CD14-positive monocyte (primary cell): ENCODE measurements around the gene PFN4. TPM values are rescaled to one million over a fixed set of nuclear protein-coding genes. Genes with fewer than 3 reads are reported as not detected.

Experiments
- DNase-seq, 3 donors: peaks; one replicate each; pipeline ENCODE4 v3.0.0-alpha.2; 2011 to 2022
- H2AFZ ChIP-seq: 2 replicates; pipeline ENCODE4 v1.6.0; 2012; ENCODE audit warnings: mild to moderate bottlenecking, low read depth, low read length, inconsistent platforms; ENCODE audit not compliant: insufficient read depth, poor library complexity, severe bottlenecking
- H3K27ac ChIP-seq, 2 donors: 1 replicate in 1 of 2; 2 replicates in 1 of 2; pipeline ENCODE4 v1.5.1; 2012 to 2013; ENCODE audit warnings: low read length in 2 of 2, control low read depth in 1 of 2, inconsistent platforms in 1 of 2, low read depth in 1 of 2, mild to moderate bottlenecking in 1 of 2
- H3K27me3 ChIP-seq, 2 donors: one replicate each; pipeline versions ENCODE4 v1.6.0 to v1.6.1; 2011 to 2013; ENCODE audit warnings: low read length in 2 of 2; ENCODE audit not compliant: control insufficient read depth in 2 of 2, insufficient read depth in 2 of 2
- H3K36me3 ChIP-seq, 2 donors: replicated peaks in 1 of 2; 1 replicate in 1 of 2; 2 replicates in 1 of 2; pipeline versions ENCODE4 v1.5.1 to v1.6.1; 2012 to 2013; ENCODE audit warnings: low read length in 2 of 2, control low read depth in 1 of 2, inconsistent platforms in 1 of 2, mild to moderate bottlenecking in 1 of 2; ENCODE audit not compliant: insufficient read depth in 2 of 2, control insufficient read depth in 1 of 2
- H3K4me1 ChIP-seq, 2 donors: 1 replicate in 1 of 2; 2 replicates in 1 of 2; pipeline versions ENCODE4 v1.5.1 to v1.6.1; 2012 to 2013; ENCODE audit warnings: low read length in 2 of 2, control low read depth in 1 of 2, inconsistent platforms in 1 of 2, mild to moderate bottlenecking in 1 of 2, moderate library complexity in 1 of 2; ENCODE audit not compliant: insufficient read depth in 2 of 2, control insufficient read depth in 1 of 2
- H3K4me2 ChIP-seq: replicated peaks from 2 replicates; pipeline ENCODE3; 2012; ENCODE audit warnings: low read length, moderate library complexity, mild to moderate bottlenecking; ENCODE audit not compliant: poor library complexity, severe bottlenecking; ENCODE audit errors: extremely low read depth
- H3K4me3 ChIP-seq, 3 experiments: fragments of 200-600 bp in 1 of 3; sonication (generic) in 1 of 3; replicated peaks in 1 of 3; 1 replicate in 2 of 3; 2 replicates in 1 of 3; pipeline ENCODE4 v1.5.1; 2011 to 2013; ENCODE audit warnings: low read length in 3 of 3, mild to moderate bottlenecking in 3 of 3, control low read depth in 2 of 3, low read depth in 2 of 3, inconsistent platforms in 1 of 3, moderate library complexity in 1 of 3
- H3K79me2 ChIP-seq: 2 replicates; pipeline ENCODE4 v1.6.0; 2012; ENCODE audit warnings: mild to moderate bottlenecking, control low read depth, inconsistent platforms, low read length, moderate library complexity; ENCODE audit not compliant: insufficient read depth
- H3K9ac ChIP-seq: 2 replicates; pipeline ENCODE4 v1.6.0; 2017; ENCODE audit warnings: low read length, mild to moderate bottlenecking; ENCODE audit not compliant: insufficient read depth, poor library complexity, severe bottlenecking
- H3K9me3 ChIP-seq, 2 donors: replicated peaks in 1 of 2; 1 replicate in 1 of 2; 2 replicates in 1 of 2; pipeline versions ENCODE4 v1.5.1 to v1.6.1; 2012 to 2013; ENCODE audit warnings: low read length in 2 of 2, control low read depth in 1 of 2; ENCODE audit not compliant: control insufficient read depth in 1 of 2, insufficient read depth in 1 of 2
- H4K20me1 ChIP-seq: 2 replicates; pipeline ENCODE4 v1.6.0; 2012; ENCODE audit warnings: mild to moderate bottlenecking, low read length, control low read depth, moderate library complexity; ENCODE audit not compliant: insufficient read depth
- H3K27ac Mint-ChIP-seq, 7 donors: one replicate each; pipeline ENCODE4 v1.8.0; 2020; ENCODE audit warnings: mild to moderate bottlenecking in 7 of 7, mixed read lengths in 7 of 7, moderate library complexity in 6 of 7, inconsistent platforms in 2 of 7
- H3K27me3 Mint-ChIP-seq, 3 donors: one replicate each; pipeline ENCODE4 v1.8.0; 2021 to 2022; ENCODE audit warnings: low read depth in 3 of 3, mild to moderate bottlenecking in 3 of 3, mixed read lengths in 3 of 3, moderate library complexity in 3 of 3, inconsistent platforms in 1 of 3
- H3K36me3 Mint-ChIP-seq, 2 donors: one replicate each; pipeline ENCODE4 v1.8.0; 2020; ENCODE audit warnings: mixed read lengths in 2 of 2, inconsistent platforms in 1 of 2, mild to moderate bottlenecking in 1 of 2
- H3K4me1 Mint-ChIP-seq: one replicate; pipeline ENCODE4 v1.8.0; 2020; ENCODE audit warnings: mild to moderate bottlenecking, mixed read lengths
- H3K4me3 Mint-ChIP-seq, 2 donors: one replicate each; pipeline ENCODE4 v1.8.0; 2020; ENCODE audit warnings: mild to moderate bottlenecking in 2 of 2, mixed read lengths in 2 of 2, moderate library complexity in 1 of 2
- H3K9me3 Mint-ChIP-seq, 7 donors: one replicate each; pipeline ENCODE4 v1.8.0; 2020 to 2022; ENCODE audit warnings: mixed read lengths in 7 of 7, mild to moderate bottlenecking in 6 of 7, moderate library complexity in 6 of 7, inconsistent platforms in 2 of 7
- WGBS: methylation state at CpG from one replicate; pipeline ENCODE4 v1.1.5; 2013; ENCODE audit warnings: missing lambda C conversion rate; ENCODE audit not compliant: insufficient coverage; 5-methylcytosine and 5-hydroxymethylcytosine counted together
- intact Hi-C, 2 donors: fragments of 100-400 bp; cut with micrococcal nuclease; formaldehyde crosslinking; loops; one replicate each; pipeline versions ENCODE4 v1.15.0 to v1.15.1; 2023
- polyA plus RNA-seq, 3 donors: library from polyadenylated mRNA; depleted of rRNA in 1 of 3; unstranded in 2 of 3; stranded (reverse) in 1 of 3; fragments of 300-500 nt in 2 of 3; fragments of >200 nt in 1 of 3; fragmentation: Illumina TruSeq in 2 of 3; gene quantifications; 1 replicate in 2 of 3; 2 replicates in 1 of 3; pipeline ENCODE4 v1.2.3, GENCODE V29; 2012 to 2021
- TF ChIP-seq, protein P1 (sequence below): fragments of 200-600 bp; IDR thresholded peaks from one replicate; pipeline ENCODE4 v1.8.0; 2022; ENCODE audit warnings: antibody characterized with exemption, mild to moderate bottlenecking

PFN4 gene
- polyA plus RNA-seq, 3 donors, result not detected

DNA sequence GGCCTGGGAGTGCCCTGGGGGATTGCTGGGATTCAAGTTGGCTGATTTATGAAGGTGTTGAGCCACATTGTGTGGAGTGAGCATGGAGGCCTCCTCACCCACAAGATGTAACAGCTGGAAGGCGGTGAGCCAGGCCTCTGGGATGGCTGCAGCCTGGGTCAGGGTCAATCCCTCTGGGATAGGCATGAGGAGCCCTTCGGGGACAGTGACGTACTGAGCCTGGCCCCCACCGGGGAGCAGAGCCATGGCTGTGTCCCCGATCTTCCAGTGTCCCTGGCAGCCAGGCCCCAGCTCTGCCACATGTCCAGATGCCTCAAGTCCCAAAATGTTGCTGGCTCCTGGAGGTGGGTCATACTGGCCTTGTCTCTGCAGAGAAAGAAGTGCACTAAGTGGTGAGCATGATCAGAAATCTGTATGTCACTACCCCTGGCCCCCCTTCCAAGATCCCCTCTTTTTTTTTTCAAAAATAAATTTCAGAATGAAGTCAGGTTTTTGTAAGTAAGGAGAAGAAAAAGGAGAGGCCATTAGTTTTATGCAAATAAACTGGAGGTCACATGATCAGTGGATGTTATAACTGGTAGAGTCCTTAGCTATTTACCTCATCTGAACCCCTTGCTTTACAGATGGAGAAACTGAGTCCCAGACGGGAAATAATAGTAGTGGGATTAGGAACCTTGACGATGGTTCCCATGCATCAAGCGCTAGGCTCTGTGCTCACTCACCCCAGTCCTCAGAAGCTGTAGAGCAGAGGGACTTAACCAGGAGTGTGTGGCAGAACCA is 40.2 kb downstream of the PFN4 start:
- Mint-ChIP-seq H3K4me3 (peak overlapping the region; percentile 94), H3K9me3 (peaks cover 0 to 3% (median 0%) of the 10 kb centered on the region in 7 donors), H3K27ac (peak overlapping the region; percentile 87 to 95 (median 93)), H3K4me1 (peaks cover 47% of the 10 kb centered on the region), H3K27me3 (peaks cover 0 to 1% (median 0%) of the 10 kb centered on the region in 3 donors), H3K36me3 (peaks cover 18 to 35% of the 10 kb centered on the region in 2 donors)
- Histone ChIP-seq H3K36me3 (peaks cover 6 to 31% of the 10 kb centered on the region in 2 donors), H3K27me3 (no peaks in the 10 kb centered on the region), H3K27ac (peak overlapping the region; percentile 86 to 92), H3K4me1 (peaks cover 46 to 51% of the 10 kb centered on the region in 2 donors), H3K79me2 (peaks cover 42% of the 10 kb centered on the region), H4K20me1 (no peaks in the 10 kb centered on the region), H3K9me3 (no peaks in the 10 kb centered on the region), H3K9ac (peak overlapping the region; percentile 76), H3K4me3 (peak overlapping the region; percentile 42 to 92 (median 74)), H2AFZ (peak overlapping the region; percentile 92), H3K4me2 (peak overlapping the region; percentile 87)
- intact Hi-C loops, result loop anchor here (5.0 kb wide), 3 partner anchors 36 to 256 kb away; partner anchors contain the start of genes ATAD2B (in 1 of the 2), FKBP1B (in 1 of the 2) and WDCP (in 1 of the 2)
- no peak for DNase-seq
- WGBS, result 97% methylated on average over 5 of the region's 8 CpGs
- TF ChIP-seq, protein P1, sequence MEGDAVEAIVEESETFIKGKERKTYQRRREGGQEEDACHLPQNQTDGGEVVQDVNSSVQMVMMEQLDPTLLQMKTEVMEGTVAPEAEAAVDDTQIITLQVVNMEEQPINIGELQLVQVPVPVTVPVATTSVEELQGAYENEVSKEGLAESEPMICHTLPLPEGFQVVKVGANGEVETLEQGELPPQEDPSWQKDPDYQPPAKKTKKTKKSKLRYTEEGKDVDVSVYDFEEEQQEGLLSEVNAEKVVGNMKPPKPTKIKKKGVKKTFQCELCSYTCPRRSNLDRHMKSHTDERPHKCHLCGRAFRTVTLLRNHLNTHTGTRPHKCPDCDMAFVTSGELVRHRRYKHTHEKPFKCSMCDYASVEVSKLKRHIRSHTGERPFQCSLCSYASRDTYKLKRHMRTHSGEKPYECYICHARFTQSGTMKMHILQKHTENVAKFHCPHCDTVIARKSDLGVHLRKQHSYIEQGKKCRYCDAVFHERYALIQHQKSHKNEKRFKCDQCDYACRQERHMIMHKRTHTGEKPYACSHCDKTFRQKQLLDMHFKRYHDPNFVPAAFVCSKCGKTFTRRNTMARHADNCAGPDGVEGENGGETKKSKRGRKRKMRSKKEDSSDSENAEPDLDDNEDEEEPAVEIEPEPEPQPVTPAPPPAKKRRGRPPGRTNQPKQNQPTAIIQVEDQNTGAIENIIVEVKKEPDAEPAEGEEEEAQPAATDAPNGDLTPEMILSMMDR, result no peak

DNA sequence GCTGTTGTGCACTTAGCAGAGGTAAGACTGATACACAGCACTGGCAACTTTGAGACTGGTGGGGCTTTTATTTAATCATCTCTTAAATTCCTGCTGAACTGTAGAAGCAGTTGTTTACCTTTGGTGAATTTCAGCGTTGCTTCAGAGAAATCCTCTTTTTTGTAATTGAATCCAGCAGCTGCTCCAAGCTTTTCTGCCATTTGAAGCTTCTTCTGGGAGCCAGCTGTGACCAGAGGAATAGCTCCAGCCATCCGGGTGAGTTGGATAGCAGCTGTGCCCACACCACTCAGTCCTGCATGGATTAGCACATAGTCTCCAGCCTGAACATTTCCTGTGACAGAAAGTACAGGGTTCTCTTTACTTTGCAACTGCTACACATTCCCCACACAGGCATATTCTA is 42.4 kb downstream of the PFN4 start:
- H3K27ac ChIP-seq, result peak overlapping the region in 1 of 2 donors; percentile 92
- no peak for DNase-seq
- TF ChIP-seq, protein P1, result no peak
- Mint-ChIP-seq H3K36me3 (peaks cover 12 to 28% of the 10 kb centered on the region in 2 donors), H3K27me3 (peaks cover 0 to 1% (median 0%) of the 10 kb centered on the region in 3 donors), H3K27ac (peak overlapping the region in 5 of 7 donors; percentile 30 to 90 (median 38)), H3K4me1 (peaks cover 54% of the 10 kb centered on the region), H3K4me3 (no peak overlapping the region), H3K9me3 (peaks cover 0 to 3% (median 0%) of the 10 kb centered on the region in 7 donors)
- peaks cover 56% of the 10 kb centered on the region for H3K79me2 ChIP-seq
- no peak overlapping the region for H3K4me2 ChIP-seq
- H3K9me3 ChIP-seq, result no peaks in the 10 kb centered on the region
- 100% methylated on average over 2 of the region's 2 CpGs for WGBS
- no peak overlapping the region for H2AFZ ChIP-seq
- H3K9ac ChIP-seq, result no peak overlapping the region
- peaks cover 4 to 27% of the 10 kb centered on the region in 2 donors for H3K36me3 ChIP-seq
- H3K4me3 ChIP-seq, result no peak overlapping the region
- H3K27me3 ChIP-seq, result no peaks in the 10 kb centered on the region
- intact Hi-C loops, result loop anchor here (5.0 kb wide), 3 partner anchors 33 to 253 kb away; partner anchors contain the start of genes ATAD2B (in 1 of the 2), FKBP1B (in 1 of the 2) and WDCP (in 1 of the 2)
- peaks cover 56 to 65% of the 10 kb centered on the region in 2 donors for H3K4me1 ChIP-seq
- H4K20me1 ChIP-seq, result no peaks in the 10 kb centered on the region
